ENCODE results near the gene TIMM50. TPM values are rescaled to one million over a fixed set of nuclear protein-coding genes. Genes with fewer than 3 reads are reported as not detected.

TIMM50 gene
- total RNA-seq, 1 donor from 2014 or later: 79.3 TPM

- DNase-seq (ENCODE audit: low spot score, unreplicated experiment): no peak
- TF ChIP-seq CTCF (IDR thresholded peaks at IDR 0.05; ENCODE audit: unreplicated experiment): no peak
- Mint-ChIP-seq H3K27ac (peak overlapping the region; percentile 5), H3K9me3 (ENCODE audit: low read depth) (no peaks in the 10 kb centered on the region), H3K36me3 (ENCODE audit: insufficient read depth) (peaks cover 3% of the 10 kb centered on the region), H3K27me3 (peaks cover 10% of the 10 kb centered on the region), H3K4me1 (ENCODE audit: low read depth) (peaks cover 6% of the 10 kb centered on the region), H3K4me3 (ENCODE audit: low read depth) (peak overlapping the region; percentile 84)
These were observed 35.6 kb downstream of the TIMM50 start for GRCh38 chr19:39516270-39516669.

- H3K27me3 Mint-ChIP-seq: peaks cover 10% of the 10 kb centered on the region
- no peak for TF ChIP-seq CTCF (IDR thresholded peaks at IDR 0.05; ENCODE audit: unreplicated experiment)
- H3K4me3 Mint-ChIP-seq (ENCODE audit: low read depth): peak overlapping the region; percentile 84
- DNase-seq (ENCODE audit: low spot score, unreplicated experiment): no peak
- no peak overlapping the region for H3K27ac Mint-ChIP-seq
- peaks cover 3% of the 10 kb centered on the region for H3K36me3 Mint-ChIP-seq (ENCODE audit: insufficient read depth)
- peaks cover 6% of the 10 kb centered on the region for H3K4me1 Mint-ChIP-seq (ENCODE audit: low read depth)
- H3K9me3 Mint-ChIP-seq (ENCODE audit: low read depth): no peaks in the 10 kb centered on the region
These were observed 36.8 kb downstream of the TIMM50 start for GRCh38 chr19:39517432-39517831.

GRCh38 chr19:39518458-39518857, 37.8 kb downstream of the TIMM50 start:
- Mint-ChIP-seq H3K27me3 (peaks cover 8% of the 10 kb centered on the region), H3K4me1 (ENCODE audit: low read depth) (peaks cover 6% of the 10 kb centered on the region), H3K27ac (peak overlapping the region; percentile 56), H3K36me3 (ENCODE audit: insufficient read depth) (peaks cover 3% of the 10 kb centered on the region), H3K9me3 (ENCODE audit: low read depth) (no peaks in the 10 kb centered on the region), H3K4me3 (ENCODE audit: low read depth) (peak overlapping the region; percentile 40)
- no peak for TF ChIP-seq CTCF (IDR thresholded peaks at IDR 0.05; ENCODE audit: unreplicated experiment)
- DNase-seq (ENCODE audit: low spot score, unreplicated experiment): no peak

GRCh38 chr19:39518975-39519374, 38.3 kb downstream of the TIMM50 start:
- Mint-ChIP-seq H3K27ac (peak overlapping the region; percentile 56), H3K4me3 (ENCODE audit: low read depth) (no peak overlapping the region), H3K4me1 (ENCODE audit: low read depth) (peaks cover 6% of the 10 kb centered on the region), H3K27me3 (peaks cover 8% of the 10 kb centered on the region), H3K9me3 (ENCODE audit: low read depth) (no peaks in the 10 kb centered on the region), H3K36me3 (ENCODE audit: insufficient read depth) (peaks cover 3% of the 10 kb centered on the region)
- no peak for DNase-seq (ENCODE audit: low spot score, unreplicated experiment)
- no peak for TF ChIP-seq CTCF (IDR thresholded peaks at IDR 0.05; ENCODE audit: unreplicated experiment)

- Mint-ChIP-seq H3K27me3 (peaks cover 8% of the 10 kb centered on the region), H3K4me3 (ENCODE audit: low read depth) (no peak overlapping the region), H3K36me3 (ENCODE audit: insufficient read depth) (peaks cover 6% of the 10 kb centered on the region), H3K9me3 (ENCODE audit: low read depth) (no peaks in the 10 kb centered on the region), H3K27ac (no peak overlapping the region), H3K4me1 (ENCODE audit: low read depth) (peaks cover 6% of the 10 kb centered on the region)
- no peak for DNase-seq (ENCODE audit: low spot score, unreplicated experiment)
- TF ChIP-seq CTCF (IDR thresholded peaks at IDR 0.05; ENCODE audit: unreplicated experiment): no peak
These were observed 40.2 kb downstream of the TIMM50 start for GRCh38 chr19:39520541-39521484.

Measured in progenitor cell of endocrine pancreas (in vitro differentiated cells).